ENCODE data around the gene SPAG5. TPM values are rescaled to one million over a fixed set of nuclear protein-coding genes. Genes with fewer than 3 reads are reported as not detected.

Gene SPAG5
- 100 to 1,000 TPM; 134 to 141 TPM for total RNA-seq

GRCh38 chr17:28598799-28599310 is at the start of gene SPAG5:
SPAG5 (minus strand) TSS chr17:28599025; CDS start chr17:28598946, 79 bp downstream.
- Mint-ChIP-seq H3K36me3 (ENCODE audit: insufficient read depth in 2 of 2) (peaks cover 3 to 11% of the 10 kb centered on the region in 2 donors), H3K27me3 (ENCODE audit: low read depth) (no peaks in the 10 kb centered on the region), H3K4me3 (peak within 1 kb of the TSS; percentile 89 to 93), H3K27ac (peak within 1 kb of the TSS; percentile 98), H3K4me1 (ENCODE audit: low read depth) (peaks cover 24% of the 10 kb centered on the region), H3K9me3 (no peaks in the 10 kb centered on the region)
- DNase-seq = peak; percentile 96 to 99
- peak; percentile 91 to 92 for ATAC-seq (replicated peaks in 1 of 2)

GRCh38 chr17:28646039-28646754 is 47.4 kb upstream of the SPAG5 start:
- Mint-ChIP-seq H3K36me3 (ENCODE audit: insufficient read depth in 2 of 2) (peaks cover 4 to 16% of the 10 kb centered on the region in 2 donors), H3K4me3 (peak overlapping the region; percentile 86 to 91), H3K9me3 (no peaks in the 10 kb centered on the region), H3K27me3 (ENCODE audit: low read depth) (no peaks in the 10 kb centered on the region), H3K4me1 (ENCODE audit: low read depth) (peaks cover 48% of the 10 kb centered on the region), H3K27ac (peak overlapping the region; percentile 50)
- DNase-seq (peak in 1 of 2 donors; percentile 8), ATAC-seq (replicated peaks in 1 of 2) (no peak)

- Mint-ChIP-seq H3K27ac (peak overlapping the region; percentile 50), H3K4me1 (ENCODE audit: low read depth) (peaks cover 48% of the 10 kb centered on the region), H3K4me3 (peak overlapping the region; percentile 86 to 91), H3K27me3 (ENCODE audit: low read depth) (no peaks in the 10 kb centered on the region), H3K36me3 (ENCODE audit: insufficient read depth in 2 of 2) (peaks cover 4 to 17% of the 10 kb centered on the region in 2 donors), H3K9me3 (no peaks in the 10 kb centered on the region)
- ATAC-seq (replicated peaks in 1 of 2) = no peak
- DNase-seq = no peak
Observed at GRCh38 chr17:28645576-28645939, 46.7 kb upstream of the SPAG5 start.

GRCh38 chr17:28644787-28645575 is 46.2 kb upstream of the SPAG5 start, which contains the start of gene BLTP2:
BLTP2 (minus strand) TSS chr17:28645158; CDS start chr17:28645056, 102 bp downstream.
- peak; percentile 98 to 99 for ATAC-seq (replicated peaks in 1 of 2)
- Mint-ChIP-seq H3K9me3 (no peaks in the 10 kb centered on the region), H3K27me3 (ENCODE audit: low read depth) (no peaks in the 10 kb centered on the region), H3K27ac (peak within 1 kb of the TSS; percentile 82), H3K4me1 (ENCODE audit: low read depth) (peaks cover 48% of the 10 kb centered on the region), H3K4me3 (peak within 1 kb of the TSS; percentile 86 to 91), H3K36me3 (ENCODE audit: insufficient read depth in 2 of 2) (peaks cover 6 to 20% of the 10 kb centered on the region in 2 donors)
- peak; percentile 95 to 97 for DNase-seq

GRCh38 chr17:28643983-28644786 is 45.4 kb upstream of the SPAG5 start:
- peaks cover 6 to 23% of the 10 kb centered on the region in 2 donors for H3K36me3 Mint-ChIP-seq (ENCODE audit: insufficient read depth in 2 of 2)

GRCh38 chr17:28641579-28641978 is 42.8 kb upstream of the SPAG5 start:
- Mint-ChIP-seq H3K27me3 (ENCODE audit: low read depth) (no peaks in the 10 kb centered on the region), H3K36me3 (ENCODE audit: insufficient read depth in 2 of 2) (peaks cover 15 to 34% of the 10 kb centered on the region in 2 donors), H3K4me3 (no peak overlapping the region), H3K4me1 (ENCODE audit: low read depth) (peaks cover 59% of the 10 kb centered on the region), H3K9me3 (no peaks in the 10 kb centered on the region), H3K27ac (no peak overlapping the region)
- DNase-seq (no peak), ATAC-seq (replicated peaks in 1 of 2) (no peak)

More at GRCh38 chr17:28643983-28644786, 45.4 kb upstream of the SPAG5 start:
- H3K4me1 Mint-ChIP-seq (ENCODE audit: low read depth) = peaks cover 51% of the 10 kb centered on the region
- H3K4me3 Mint-ChIP-seq = peak overlapping the region; percentile 86 to 91
- H3K27me3 Mint-ChIP-seq (ENCODE audit: low read depth) = no peaks in the 10 kb centered on the region
- ATAC-seq (replicated peaks in 1 of 2) = peak in 1 of 2 donors; percentile 0
- DNase-seq = peak; percentile 28 to 32
- peak overlapping the region; percentile 82 for H3K27ac Mint-ChIP-seq
- H3K9me3 Mint-ChIP-seq = no peaks in the 10 kb centered on the region

- DNase-seq (no peak), ATAC-seq (replicated peaks in 1 of 2) (no peak)
- Mint-ChIP-seq H3K36me3 (ENCODE audit: insufficient read depth in 2 of 2) (peaks cover 20 to 43% of the 10 kb centered on the region in 2 donors), H3K9me3 (no peaks in the 10 kb centered on the region), H3K27me3 (ENCODE audit: low read depth) (no peaks in the 10 kb centered on the region), H3K27ac (no peak overlapping the region), H3K4me1 (ENCODE audit: low read depth) (peaks cover 31% of the 10 kb centered on the region), H3K4me3 (no peak overlapping the region)
Observed at GRCh38 chr17:28635506-28635905, 36.7 kb upstream of the SPAG5 start.

GRCh38 chr17:28634206-28634865 is 35.5 kb upstream of the SPAG5 start:
- ATAC-seq (replicated peaks in 1 of 2) = no peak
- no peak for DNase-seq
- H3K36me3 Mint-ChIP-seq (ENCODE audit: insufficient read depth in 2 of 2) = peaks cover 18 to 39% of the 10 kb centered on the region in 2 donors
- no peaks in the 10 kb centered on the region for H3K9me3 Mint-ChIP-seq
- H3K4me3 Mint-ChIP-seq = no peak overlapping the region
- H3K4me1 Mint-ChIP-seq (ENCODE audit: low read depth) = peaks cover 30% of the 10 kb centered on the region
- H3K27me3 Mint-ChIP-seq (ENCODE audit: low read depth) = no peaks in the 10 kb centered on the region
- no peak overlapping the region for H3K27ac Mint-ChIP-seq

GRCh38 chr17:28626818-28627217 is 28.0 kb upstream of the SPAG5 start:
- Mint-ChIP-seq H3K4me1 (ENCODE audit: low read depth) (no peaks in the 10 kb centered on the region), H3K27me3 (ENCODE audit: low read depth) (no peaks in the 10 kb centered on the region), H3K4me3 (no peak overlapping the region), H3K9me3 (no peaks in the 10 kb centered on the region), H3K36me3 (ENCODE audit: insufficient read depth in 2 of 2) (peaks cover 11 to 21% of the 10 kb centered on the region in 2 donors), H3K27ac (peak overlapping the region; percentile 21)
- DNase-seq (no peak), ATAC-seq (replicated peaks in 1 of 2) (no peak)

GRCh38 chr17:28624148-28624547 is 25.3 kb upstream of the SPAG5 start:
- Mint-ChIP-seq H3K27me3 (ENCODE audit: low read depth) (no peaks in the 10 kb centered on the region), H3K4me3 (no peak overlapping the region), H3K36me3 (ENCODE audit: insufficient read depth in 2 of 2) (peaks cover 12 to 25% of the 10 kb centered on the region in 2 donors), H3K27ac (no peak overlapping the region), H3K9me3 (no peaks in the 10 kb centered on the region), H3K4me1 (ENCODE audit: low read depth) (no peaks in the 10 kb centered on the region)
- DNase-seq = no peak
- ATAC-seq (replicated peaks in 1 of 2) = no peak

- Mint-ChIP-seq H3K36me3 (ENCODE audit: insufficient read depth in 2 of 2) (peaks cover 13 to 25% of the 10 kb centered on the region in 2 donors), H3K4me1 (ENCODE audit: low read depth) (no peaks in the 10 kb centered on the region)
- no peak for ATAC-seq (replicated peaks in 1 of 2)
Observed at GRCh38 chr17:28623696-28624095, 24.9 kb upstream of the SPAG5 start.

GRCh38 chr17:28622186-28622585 is 23.4 kb upstream of the SPAG5 start:
- H3K4me1 Mint-ChIP-seq (ENCODE audit: low read depth) = no peaks in the 10 kb centered on the region
- H3K9me3 Mint-ChIP-seq = no peaks in the 10 kb centered on the region
- H3K4me3 Mint-ChIP-seq = no peak overlapping the region
- DNase-seq (no peak), ATAC-seq (replicated peaks in 1 of 2) (no peak)
- no peak overlapping the region for H3K27ac Mint-ChIP-seq
- peaks cover 11 to 32% of the 10 kb centered on the region in 2 donors for H3K36me3 Mint-ChIP-seq (ENCODE audit: insufficient read depth in 2 of 2)
- no peaks in the 10 kb centered on the region for H3K27me3 Mint-ChIP-seq (ENCODE audit: low read depth)

More at GRCh38 chr17:28623696-28624095, 24.9 kb upstream of the SPAG5 start:
- no peak for DNase-seq
- Mint-ChIP-seq H3K4me3 (no peak overlapping the region), H3K9me3 (no peaks in the 10 kb centered on the region), H3K27ac (no peak overlapping the region), H3K27me3 (ENCODE audit: low read depth) (no peaks in the 10 kb centered on the region)
